Measurements from ENCODE around the gene CRY1. TPM values are rescaled to one million over a fixed set of nuclear protein-coding genes. Genes with fewer than 3 reads are reported as not detected.
A peak's percentile ranks its signal among the peaks of the same experiment; 100 is the strongest.
"Not testable (repeated sequence)": the region's sequence is repeated elsewhere in the genome, so short reads cannot be mapped to it uniquely, and the experiment has no call there.

The CRY1 gene
- polyA plus RNA-seq, 1 donor: 14.9 TPM

GRCh38 chr12:107007411-107007810 lies 85.9 kb downstream of the CRY1 start:
- DNase-seq (ENCODE audit: low read depth): no peak

DNA sequence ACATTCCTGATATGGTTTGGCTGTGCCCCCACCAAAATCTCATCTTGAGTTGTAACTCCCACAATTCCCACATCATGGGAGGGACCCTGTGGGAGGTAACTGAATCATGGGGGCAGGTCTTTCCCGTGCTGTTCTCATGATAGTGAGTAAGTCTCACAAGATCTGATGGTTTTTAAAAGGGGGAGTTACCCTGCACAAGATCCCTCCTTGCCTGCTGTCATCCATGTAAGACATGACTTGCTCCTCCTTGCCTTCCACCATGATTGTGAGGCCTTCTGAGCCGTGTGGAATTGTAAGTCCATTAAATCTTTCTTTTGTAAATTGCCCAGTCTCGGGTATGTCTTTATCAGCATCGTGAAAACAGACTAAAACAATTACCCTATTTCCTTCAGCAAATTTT lies 90.7 kb downstream of the CRY1 start:
- not testable (repeated sequence) for DNase-seq (ENCODE audit: low read depth)

- DNase-seq (ENCODE audit: low read depth): no peak
These were observed 93.9 kb downstream of the CRY1 start for GRCh38 chr12:106999446-106999845.

- no peak for DNase-seq (ENCODE audit: low read depth)
These were observed 95.4 kb downstream of the CRY1 start for GRCh38 chr12:106997916-106998315.

GRCh38 chr12:106996102-106996501 lies 97.2 kb downstream of the CRY1 start:
- not testable (repeated sequence) for DNase-seq (ENCODE audit: low read depth)

- DNase-seq (ENCODE audit: low read depth): no peak
These were observed 98.6 kb downstream of the CRY1 start for GRCh38 chr12:106994579-106995220.

- no peak for DNase-seq (ENCODE audit: low read depth)
These were observed 105.5 kb downstream of the CRY1 start for GRCh38 chr12:106987846-106988245.

- DNase-seq (ENCODE audit: low read depth): peak; percentile 73
These were observed 106.5 kb downstream of the CRY1 start, which contains the start of gene MTERF2 for GRCh38 chr12:106986625-106987389. TSS of gene MTERF2 (minus strand) at chr12:106987146. CDS start at chr12:106978714, 8,432 bp downstream.

DNA sequence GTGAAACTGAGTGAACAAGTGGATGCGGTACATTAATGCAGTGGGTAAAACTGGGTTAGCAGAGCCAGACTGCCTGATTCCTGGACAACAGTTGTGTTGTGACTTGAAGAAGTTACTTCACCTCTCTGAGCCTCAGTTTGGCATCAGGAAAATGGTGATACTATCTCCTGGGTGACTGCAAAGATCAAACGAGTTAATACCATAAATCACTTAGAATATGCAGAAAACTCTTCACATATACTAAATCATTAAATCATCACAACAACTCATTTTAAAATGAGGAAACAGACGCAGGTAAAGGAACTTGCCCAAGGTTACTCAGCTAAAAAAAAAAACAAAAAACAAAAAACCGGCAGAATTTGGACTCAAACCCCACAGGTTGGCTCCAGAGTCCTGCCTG lies 107.2 kb downstream of the CRY1 start:
- DNase-seq (ENCODE audit: low read depth): no peak

DNA sequence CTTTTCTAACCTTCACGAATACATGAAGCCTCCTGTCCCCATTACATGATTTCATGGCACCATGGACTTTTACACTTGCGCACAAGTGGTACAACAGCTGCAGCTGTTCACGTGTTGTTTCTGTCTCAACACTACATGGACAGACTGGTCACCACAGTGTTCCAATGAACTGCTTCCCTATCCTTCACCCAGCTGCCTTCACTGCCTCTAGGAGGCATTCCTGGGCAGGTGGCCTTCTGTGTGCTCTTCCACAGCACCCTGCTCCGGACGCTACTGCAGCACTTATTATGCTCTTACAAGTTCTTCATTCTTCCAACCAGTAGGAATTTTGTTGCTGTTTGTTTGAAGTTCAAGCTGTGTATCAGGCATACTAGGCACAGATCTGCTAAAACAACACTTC lies 107.9 kb downstream of the CRY1 start:
- DNase-seq (ENCODE audit: low read depth): no peak

DNA sequence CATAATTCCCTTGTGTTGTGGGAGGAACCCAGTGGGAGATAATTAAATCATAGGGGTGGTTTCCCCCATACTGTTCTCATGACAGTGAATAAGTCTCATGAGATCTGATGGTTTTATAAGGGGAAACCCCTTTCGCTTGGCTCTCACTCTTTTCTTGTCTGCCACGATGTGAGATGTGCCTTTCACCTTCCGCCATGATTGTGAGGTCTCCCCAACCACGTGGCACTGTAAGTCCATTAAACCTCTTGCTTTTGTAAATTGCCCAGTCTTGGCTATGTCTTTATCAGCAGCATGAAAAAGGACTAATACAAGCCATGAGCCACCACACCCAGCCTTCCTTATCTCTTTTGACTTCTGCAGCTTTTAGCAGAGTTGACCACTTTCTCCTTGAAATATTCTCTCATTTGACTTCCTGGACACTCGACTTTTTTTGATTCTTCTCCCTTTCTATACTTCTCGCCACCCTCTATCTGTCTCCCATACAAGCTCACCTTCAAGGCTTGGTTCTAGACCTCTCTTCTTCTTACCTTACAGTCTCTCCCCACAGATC lies 108.7 kb downstream of the CRY1 start:
- DNase-seq (ENCODE audit: low read depth): no peak

DNA sequence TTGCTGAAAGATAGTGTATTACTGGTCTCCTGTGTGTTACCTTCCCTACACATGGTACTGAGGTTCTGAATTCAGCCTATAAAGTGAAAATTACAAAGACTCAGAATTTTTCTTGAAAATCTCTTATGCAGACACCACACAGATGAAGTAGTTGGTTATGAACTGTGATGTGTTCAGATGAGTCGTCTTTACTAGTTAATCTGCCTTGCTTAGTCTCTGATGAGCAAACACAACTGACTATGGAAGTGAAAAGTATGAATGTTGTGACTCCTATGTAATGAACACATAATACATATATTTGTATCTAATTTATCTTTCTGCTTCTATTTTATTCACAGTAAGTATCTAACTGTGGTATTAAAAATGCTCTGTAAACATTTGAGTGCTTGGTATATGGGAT lies 111.1 kb downstream of the CRY1 start:
- DNase-seq (ENCODE audit: low read depth): no peak

DNA sequence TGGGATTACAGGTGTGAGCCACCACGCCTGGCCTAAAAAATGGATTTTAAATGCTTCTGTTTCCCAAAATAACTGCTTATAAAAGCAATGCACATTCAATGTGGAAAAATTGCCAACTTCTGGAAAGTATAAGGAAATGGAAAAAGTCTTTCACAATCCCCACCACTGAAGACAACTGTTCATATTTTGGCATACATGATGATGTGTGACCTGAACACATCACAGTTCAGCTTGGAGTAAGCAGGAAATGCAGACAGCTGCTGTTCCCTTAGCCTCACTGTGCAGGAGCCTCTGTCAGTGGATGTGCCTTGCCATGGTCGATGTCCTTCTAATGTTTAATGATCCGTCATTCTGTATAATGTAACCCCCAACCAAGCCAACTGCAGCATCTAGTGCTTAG lies 111.6 kb downstream of the CRY1 start:
- DNase-seq (ENCODE audit: low read depth): peak; percentile 65

DNA sequence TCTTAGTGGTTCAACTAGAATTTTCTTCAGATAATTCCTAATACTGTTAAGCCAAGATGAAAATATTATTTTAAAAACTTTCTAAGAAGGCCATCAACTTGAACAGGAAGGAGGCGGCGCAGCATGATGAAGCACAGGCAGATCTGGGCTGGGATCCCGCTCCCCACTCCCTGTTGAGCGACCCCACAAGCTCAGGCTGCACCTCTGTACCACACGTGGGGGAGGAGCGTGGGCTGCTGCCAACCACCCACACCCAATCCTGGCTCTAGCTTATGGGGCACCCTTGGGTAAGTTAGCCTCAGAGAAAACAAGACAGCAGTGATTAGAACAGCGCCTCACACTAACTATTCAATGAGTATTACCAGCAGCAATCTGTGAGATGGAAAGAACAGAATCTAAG lies 112.4 kb downstream of the CRY1 start:
- no peak for DNase-seq (ENCODE audit: low read depth)

GRCh38 chr12:106978035-106978800 lies 115.1 kb downstream of the CRY1 start:
- DNase-seq (ENCODE audit: low read depth): no peak

DNA sequence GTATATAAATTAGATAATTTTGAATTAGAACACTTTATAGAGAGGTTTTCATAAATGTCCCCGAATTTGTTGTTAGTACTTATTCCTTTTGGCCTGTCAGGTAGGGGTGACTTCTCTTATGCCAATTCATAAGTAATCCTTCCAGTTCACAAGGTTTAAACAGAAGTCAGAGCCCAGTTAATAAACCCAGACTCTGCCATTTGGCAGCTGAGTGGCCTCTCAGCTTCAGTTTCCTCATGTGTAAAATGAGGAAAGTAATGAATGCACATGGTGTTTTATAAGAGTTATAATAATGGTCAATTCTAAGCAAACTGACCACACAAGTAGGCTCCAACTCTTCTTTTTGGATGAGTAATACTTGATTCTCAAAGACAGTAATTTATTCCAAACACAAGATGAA lies 116.7 kb downstream of the CRY1 start:
- DNase-seq (ENCODE audit: low read depth): no peak

GRCh38 chr12:106975993-106976658 lies 117.2 kb downstream of the CRY1 start:
- no peak for DNase-seq (ENCODE audit: low read depth)

- no peak for DNase-seq (ENCODE audit: low read depth)
These were observed 118.3 kb downstream of the CRY1 start for GRCh38 chr12:106975098-106975497.

- DNase-seq (ENCODE audit: low read depth): no peak
These were observed 118.8 kb downstream of the CRY1 start for GRCh38 chr12:106974511-106974910.

DNA sequence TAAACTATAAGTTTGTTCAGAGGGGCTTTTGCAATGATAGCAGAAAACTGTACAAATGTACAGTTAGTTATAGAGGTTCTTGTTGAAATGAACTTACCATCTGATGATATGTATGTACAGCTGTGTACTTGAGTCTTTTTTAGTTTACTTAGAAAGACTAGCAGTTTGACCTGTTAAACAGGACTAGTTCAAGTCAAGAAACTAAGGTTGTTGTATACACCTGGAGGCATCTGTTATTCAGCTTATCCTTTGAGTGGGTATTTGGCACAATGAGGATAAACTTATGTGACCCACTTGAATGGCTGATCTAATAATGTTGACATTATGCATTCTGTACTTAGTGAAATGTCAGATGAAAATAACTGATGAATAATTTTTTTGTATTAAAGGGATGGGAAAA lies 119.8 kb downstream of the CRY1 start:
- no peak for DNase-seq (ENCODE audit: low read depth)

GRCh38 chr12:106971065-106971464 lies 122.3 kb downstream of the CRY1 start:
- no peak for DNase-seq (ENCODE audit: low read depth)

DNA sequence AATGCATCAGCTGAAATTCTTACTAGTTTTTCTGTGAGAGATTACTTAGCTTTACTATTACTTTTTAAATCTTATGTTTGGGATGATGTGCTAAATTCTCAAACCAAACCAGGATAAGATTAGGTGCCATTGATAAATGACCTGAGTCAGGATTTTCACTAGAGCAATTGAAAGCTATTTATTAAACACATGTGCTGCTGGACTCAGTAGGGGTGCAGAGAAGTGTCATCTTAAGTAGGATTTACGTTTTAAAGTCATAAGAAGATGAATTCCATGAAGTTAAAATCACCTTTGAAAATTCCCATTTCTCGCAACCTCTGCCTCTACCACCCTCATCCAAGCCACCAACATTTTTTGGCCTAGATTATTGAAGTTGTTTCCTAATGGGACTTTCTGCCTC lies 128.8 kb downstream of the CRY1 start:
- DNase-seq (ENCODE audit: low read depth): no peak
